GM19023 (cell line): ENCODE measurements around the gene IGIP.

Experiments
- ATAC-seq: cut with Tn5 transposase; IDR thresholded peaks from one replicate; pipeline ENCODE4 v1.9.1; 2021; ENCODE audit warnings: mild to moderate bottlenecking, moderate library complexity; ENCODE audit not compliant: unreplicated experiment

The IGIP gene

DNA sequence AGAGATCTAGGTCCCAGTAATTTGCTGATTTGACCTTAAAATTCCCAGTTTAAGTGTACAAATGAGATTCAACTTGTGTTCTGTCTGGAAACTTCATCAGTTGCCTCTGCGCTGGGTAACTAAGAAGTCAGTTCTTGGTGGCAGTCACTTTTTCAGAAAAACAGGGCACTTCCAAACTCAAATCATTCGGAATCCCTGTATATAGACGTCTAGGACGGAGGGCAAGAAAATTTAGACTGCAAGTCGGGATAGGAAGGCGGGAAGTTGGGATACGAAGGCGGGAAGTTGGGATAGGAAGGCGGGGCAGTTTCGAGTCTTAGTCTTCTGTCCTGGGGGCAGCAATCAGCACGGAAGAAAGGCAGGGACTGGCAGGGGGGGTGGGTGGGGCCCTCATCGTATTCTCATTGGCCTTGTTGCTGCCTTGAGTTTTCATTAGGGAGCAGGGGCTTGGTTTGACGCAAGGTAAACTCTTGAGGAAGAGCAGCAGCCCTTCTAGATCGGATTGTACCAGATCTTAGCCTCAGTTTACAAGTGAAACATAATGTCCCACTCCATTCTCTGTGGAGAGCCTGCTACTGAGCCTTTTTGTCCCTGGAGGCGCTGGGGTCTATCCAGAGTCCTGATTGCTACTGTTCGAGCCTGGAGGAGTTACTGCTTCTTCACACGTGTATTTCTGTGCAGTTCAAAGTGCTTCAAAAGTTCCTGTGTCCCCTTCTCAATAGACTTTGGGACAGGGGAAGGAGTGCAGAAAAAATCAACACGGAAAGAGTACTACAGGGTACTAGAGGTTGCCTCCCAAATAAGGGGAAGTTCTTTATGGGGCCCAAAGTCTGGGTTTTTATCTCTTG is 14.5 kb upstream of the IGIP start:
- no peak for ATAC-seq

DNA sequence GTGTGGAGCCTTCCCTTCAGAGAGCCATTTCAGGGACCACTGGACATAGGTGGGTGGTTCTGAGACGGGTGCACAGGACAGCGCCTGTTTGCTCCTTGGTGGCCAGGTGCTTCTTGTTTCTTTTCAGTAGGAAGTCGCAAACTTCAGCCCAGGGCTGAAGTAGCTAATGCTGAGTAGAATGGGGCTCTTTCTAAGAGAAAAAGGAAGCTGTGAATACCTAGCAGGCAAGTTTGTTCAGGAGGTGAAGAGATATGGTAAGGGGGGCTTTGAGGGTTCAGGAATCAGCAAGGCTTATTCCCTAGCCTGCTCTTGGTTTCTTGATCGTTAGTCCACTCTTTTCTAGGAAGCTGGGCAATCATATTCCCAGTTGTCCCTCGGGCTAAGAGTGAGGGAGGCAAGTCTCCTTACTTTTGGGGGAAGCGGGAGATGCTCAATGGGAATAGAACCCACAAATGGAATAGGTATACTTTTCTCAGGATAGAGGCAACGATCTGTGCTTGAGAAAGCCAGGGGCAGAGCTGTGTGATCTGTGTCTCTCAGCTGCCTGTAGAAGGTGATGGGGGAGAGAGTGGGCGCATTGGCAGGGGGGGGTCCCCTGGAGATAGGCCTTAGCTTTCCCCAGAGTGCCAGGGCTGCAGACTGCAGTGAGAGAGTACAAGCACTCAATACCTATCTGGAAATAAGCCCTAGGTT is 13.7 kb upstream of the IGIP start:
- ATAC-seq, result no peak

DNA sequence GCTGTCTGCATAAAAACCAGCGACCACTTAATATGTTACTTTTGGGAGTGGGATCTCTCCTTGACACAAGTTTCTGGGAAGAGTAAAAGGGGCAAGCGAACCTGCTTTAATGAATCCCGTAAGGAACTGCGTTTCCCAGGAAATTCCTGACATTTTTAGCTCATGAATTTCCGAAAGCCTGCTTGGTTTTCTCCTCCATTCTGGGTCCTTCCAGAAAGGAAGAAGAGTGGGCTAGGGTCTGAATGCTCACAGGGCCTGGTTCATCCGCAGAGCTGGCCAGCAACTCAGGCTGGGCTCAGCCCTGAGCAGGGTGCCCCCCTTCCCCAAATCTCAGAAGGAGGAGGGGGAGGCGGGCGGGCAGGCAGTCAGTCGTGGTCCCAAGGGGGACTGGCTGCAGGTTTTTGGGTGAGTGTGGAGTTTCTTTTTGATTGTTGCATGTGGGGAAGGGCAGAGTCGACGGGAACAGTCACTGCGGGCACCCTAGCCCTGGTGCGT is 13.0 kb upstream of the IGIP start:
- ATAC-seq, result no peak

DNA sequence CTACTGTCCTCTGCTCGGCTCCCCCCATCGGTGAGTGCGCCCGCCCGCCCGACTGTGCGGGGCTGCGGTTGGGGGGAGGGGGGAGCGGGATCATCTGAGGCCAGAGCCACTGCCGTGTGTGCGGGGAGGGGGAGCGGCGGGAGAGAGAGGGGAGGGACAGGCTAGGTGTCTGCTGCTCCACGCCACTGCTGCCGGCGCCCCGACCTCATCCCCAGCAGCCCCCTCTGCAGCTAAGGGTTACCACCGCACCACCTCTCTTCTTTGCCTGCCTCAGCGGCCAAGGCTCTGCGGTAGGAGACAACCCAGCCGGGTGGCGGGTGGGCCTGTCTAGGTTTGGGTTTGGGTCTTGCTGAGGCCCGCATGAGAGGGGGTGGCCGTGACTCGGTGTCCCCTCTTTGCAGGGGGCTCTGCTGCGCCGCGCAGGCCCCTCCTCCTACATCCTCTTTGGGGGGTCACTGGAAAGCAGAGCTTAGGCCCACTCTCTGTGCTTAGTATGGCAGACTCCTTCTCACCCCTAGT is 12.5 kb upstream of the IGIP start:
- ATAC-seq, result no peak

DNA sequence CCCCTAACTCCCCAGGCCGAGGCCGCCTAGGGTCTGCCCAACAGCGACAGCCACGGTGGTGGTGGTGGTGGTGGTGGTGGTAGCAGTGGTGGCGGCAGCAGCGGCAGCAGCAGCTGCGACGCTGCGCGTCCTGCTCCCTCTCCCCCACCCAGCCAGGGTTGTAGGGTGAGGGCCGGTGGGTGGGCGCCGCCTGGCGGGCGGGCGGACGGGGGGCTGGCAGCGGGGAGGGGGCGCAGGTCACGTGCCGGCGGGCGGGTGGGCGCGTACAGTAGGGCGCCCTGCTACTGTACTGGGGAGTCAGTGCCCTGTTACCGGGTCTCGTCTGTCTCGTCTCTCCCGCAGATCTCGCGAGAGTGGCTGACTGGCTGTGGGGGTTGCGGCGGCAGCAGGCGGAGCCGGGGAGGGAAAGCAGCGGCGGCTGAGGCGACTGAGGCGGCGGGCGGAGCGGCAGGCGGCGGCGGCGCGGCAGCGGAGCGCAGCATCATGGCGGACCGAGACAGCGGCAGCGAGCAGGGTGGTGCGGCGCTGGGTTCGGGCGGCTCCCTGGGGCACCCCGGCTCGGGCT is 12.0 kb upstream of the IGIP start, which contains the start of gene PURA:
TSS of gene PURA (plus strand) at position 411 of the 565 bp plus-strand sequence. CDS start at position 484, 73 bp downstream.
- ATAC-seq, result peak; percentile 81

DNA sequence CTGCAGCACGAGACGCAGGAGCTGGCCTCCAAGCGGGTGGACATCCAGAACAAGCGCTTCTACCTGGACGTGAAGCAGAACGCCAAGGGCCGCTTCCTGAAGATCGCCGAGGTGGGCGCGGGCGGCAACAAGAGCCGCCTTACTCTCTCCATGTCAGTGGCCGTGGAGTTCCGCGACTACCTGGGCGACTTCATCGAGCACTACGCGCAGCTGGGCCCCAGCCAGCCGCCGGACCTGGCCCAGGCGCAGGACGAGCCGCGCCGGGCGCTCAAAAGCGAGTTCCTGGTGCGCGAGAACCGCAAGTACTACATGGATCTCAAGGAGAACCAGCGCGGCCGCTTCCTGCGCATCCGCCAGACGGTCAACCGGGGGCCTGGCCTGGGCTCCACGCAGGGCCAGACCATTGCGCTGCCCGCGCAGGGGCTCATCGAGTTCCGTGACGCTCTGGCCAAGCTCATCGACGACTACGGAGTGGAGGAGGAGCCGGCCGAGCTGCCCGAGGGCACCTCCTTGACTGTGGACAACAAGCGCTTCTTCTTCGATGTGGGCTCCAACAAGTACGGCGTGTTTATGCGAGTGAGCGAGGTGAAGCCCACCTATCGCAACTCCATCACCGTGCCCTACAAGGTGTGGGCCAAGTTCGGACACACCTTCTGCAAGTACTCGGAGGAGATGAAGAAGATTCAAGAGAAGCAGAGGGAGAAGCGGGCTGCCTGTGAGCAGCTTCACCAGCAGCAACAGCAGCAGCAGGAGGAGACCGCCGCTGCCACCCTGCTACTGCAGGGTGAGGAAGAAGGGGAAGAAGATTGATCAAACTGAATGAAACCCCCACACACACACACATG is 11.2 kb upstream of the IGIP start:
- peak; percentile 34 for ATAC-seq

DNA sequence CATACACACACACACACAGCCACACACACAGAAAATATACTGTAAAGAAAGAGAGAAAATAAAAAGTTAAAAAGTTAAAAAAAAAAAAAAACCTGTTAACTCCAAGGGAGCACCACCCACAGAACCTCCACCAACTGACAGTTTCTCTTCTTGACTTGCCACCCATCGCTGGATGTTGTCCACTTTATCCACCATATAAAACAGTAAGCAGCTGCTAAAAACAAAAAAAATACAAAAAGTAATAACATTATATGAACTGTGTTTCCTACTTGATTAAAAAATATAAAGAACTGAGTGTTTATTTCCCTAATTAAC is 10.6 kb upstream of the IGIP start:
- no peak for ATAC-seq

DNA sequence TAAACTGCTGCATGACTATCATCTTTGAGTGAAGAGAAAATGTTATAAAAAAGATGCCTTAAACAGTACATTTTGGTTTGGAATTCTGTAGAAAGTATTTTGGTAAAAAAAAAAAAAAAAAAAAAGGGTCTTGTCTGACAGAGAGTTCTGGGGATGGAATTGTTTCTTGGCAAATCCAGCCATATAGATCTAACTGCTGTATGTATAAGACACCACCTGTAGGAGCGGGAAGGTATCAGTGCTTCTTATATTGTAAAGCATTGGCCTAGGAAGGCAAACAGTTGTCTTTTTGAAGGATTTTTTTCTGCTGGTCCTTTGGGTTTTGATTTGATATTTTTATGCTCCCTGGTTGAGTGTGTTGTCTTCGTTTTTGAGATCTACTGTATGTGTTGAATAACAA is 9.0 kb upstream of the IGIP start:
- ATAC-seq, result no peak

DNA sequence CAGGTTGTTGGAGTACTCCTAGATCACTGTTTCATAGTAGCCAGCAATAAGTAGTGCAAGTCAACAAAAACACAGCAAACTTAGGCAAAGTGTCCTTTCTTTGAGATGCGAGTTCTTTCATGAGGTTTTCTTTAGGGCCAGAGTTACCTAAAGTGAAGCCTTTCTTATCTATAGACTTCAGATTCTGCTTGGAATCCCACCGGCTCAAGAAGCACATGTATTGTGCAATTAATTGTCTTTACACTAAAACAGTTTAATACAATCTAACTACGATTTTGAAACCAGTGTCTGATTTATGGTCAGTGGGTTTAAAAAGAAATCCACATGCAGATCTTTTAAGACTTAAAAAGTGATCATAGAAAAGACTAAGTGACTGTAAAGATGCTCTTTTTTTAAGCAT is 8.2 kb upstream of the IGIP start:
- ATAC-seq, result no peak

DNA sequence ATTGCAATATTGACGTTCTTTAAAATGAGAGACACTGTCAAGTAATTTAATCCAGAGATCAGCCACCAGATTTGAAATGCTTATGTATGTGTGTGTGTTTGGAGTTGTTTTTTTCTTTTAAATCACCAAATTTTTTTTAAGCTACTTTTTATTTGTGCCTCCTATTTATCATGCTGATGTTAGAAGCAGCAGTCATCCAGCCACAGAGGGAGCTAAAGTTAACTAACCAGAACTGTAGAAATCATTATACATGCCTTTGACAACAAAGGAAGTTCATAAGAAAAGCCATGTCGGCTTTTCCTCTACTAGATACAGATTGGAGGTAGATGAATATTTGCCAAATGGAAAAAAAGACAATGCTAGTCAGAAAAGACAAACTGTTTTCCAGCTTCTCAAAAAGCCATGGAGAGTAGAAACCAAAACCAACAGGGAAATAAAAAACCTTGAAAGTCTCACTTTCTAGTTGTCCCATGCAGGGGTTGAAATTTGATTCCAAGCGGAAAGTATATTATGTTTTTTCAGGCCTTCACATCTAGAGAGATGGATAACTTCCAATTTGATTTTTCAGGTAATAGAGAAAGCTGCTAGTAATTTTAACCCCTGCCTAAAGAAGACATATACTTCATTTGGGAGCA is 7.3 kb upstream of the IGIP start:
- ATAC-seq, result no peak

DNA sequence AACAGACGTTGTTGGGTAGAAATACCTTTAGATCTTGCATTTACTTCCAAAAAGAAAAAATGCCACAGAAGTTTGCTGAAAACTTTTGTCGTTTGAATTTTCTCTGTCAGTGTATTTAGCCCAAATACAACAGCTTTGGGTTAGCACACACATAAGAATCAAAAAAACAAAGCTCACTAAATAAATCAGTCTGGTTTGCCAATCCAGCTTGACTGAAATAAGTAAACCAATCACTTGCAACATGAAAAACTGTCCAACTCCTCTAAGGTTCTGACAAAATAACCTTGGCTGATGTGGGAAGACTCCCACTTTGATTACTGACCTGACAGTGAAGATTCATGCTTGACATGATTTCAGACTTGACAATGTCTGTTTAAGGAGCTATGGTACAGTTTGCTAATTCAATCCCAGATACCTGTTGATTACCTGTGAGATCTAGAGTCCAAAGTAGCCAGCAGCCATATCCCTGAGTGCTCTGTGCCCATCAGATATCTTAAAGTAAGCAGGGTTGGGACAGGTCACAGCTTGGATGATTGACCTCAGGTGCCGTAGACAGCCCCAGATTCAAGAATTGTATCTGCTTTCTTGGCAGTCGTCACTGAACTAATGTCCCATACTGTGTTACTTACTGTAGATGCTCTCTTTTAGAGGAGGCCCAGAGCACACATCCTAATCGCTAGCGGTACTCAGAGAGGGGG is 727 bp downstream of the IGIP start:
- no peak for ATAC-seq

DNA sequence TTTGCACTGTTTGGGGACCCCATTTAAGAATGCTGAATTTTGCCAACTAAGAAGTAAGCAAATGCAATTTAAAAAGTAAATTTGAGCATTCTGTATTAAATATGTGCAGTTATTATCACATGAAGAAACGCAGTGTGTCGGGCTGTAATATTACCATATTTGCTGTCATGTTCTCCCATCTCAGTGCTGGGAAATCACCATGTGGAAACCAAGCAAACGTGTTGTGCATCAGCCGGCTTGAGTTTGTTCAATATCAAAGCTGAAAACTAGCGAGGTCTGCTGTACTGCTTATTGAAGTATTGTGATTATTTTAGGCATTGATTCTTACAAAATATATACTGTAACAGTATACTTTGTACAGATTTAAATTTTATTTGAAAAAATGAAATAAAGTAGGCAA is 2.6 kb downstream of the IGIP start:
- no peak for ATAC-seq

DNA sequence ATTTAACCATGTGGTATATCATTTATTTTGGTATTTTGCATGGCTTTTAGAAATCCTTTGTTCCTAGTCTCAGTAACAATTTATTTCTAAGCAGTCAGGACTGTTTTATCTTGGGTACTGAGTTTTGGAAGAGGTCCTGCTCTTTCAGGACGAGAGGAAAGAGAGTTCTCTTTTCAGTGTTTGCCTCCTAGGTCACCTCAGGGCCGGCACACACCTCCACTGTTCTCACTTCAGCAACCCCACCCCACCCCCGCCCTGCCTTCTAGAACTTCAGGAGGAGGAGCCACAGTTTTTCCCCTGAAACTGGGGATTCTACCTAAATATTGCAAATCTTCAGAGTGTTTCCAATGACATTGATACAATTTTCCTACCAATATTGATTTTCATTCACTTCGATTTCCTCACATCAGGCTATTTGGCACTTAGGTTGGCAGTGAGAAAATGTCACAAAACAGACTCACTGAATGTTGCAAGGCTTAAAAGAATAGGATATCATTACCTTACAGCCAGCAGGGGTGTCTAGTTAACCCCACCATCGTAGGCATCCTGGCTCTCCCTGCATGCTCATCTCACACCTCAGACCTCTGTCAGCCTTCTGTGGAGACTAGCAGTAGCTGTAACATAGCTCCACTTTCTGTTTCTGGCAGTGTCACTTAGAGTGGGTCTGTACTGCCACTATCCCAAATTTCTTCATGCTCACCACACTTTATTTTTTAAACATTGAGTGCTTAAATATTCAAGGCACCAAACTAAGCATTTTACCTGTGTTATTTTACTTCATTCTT is 5.4 kb downstream of the IGIP start:
- no peak for ATAC-seq

DNA sequence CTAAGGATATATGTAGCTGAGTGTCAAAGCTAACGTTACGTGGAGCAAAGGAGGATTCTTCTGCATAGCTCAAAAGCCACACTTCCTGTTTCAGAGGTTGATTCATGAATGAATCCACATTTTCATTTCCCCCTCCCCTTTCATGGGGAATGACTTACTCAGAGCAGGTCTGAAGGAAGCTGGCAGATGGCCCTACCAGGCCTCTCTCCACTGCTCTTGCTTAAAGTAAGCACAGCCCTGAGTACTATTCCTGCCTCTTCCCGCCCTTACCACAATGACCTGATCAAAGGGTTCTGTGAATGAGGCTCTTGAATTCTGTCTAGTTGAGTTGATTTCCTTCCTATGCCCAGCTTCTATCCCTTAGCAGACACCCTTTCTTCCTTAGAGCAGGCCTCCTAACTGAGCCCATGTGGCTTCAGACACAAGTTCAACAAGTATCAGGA is 6.3 kb downstream of the IGIP start:
- ATAC-seq, result no peak

DNA sequence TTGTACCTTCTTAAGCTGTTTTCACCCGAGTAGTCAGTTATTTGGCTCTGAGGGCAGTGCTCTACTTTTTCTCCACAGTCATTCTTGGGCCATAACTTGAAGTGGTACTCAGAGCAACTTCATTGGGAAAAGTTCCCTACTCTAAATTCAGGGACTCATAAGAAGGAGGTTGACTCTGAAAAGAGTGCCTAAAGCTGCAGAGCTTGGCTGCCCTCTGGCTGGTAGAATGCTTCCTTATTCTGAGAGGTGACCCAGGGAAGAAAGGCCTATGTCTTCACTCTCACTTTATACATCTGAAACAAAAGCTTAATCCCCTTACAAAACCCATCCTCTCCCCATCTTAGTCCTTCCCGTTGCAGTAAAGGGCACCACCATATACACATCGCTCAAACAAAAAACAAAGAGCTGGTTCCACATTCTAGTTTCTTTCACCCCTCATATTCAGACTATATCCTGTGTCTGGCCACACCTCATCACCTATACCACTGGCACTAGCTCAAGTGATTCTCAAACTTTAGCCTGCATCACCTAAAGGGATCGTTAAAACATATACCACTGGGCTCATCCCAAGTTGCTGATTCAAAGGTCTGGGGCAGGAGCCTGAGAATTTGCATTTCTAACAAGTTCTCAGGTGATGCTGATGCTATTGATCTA is 7.9 kb downstream of the IGIP start:
- no peak for ATAC-seq

DNA sequence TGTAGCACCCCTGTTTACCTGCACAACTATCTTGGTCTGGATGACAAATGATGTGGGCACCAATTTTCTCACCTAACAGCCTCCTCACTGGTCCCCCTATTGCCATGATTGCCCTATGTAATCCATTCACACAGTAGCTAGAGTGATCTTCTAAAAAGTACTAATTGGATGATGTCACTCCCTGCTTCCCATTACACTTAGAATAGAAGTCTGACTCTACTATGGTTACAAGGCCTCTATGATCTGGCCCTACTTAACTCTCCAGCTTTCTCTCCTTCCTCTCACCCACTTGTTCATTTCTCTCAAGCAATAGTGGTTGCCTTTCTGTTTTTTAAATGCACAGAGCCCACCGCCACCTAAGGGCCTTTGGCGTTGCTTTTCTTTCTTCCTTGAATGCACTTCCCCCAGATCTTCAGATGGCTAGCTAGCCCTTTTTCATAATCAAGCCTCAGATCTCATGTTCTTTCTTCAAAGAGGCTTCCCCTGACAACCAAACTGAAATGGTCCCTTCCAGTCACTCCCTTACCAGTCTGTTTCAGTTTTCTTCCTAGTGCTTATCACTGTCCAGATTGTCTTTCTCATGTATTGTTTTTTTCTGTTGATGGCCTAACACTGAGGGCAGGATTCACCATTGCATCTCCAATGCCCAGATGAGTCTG is 8.7 kb downstream of the IGIP start:
- ATAC-seq, result no peak

DNA sequence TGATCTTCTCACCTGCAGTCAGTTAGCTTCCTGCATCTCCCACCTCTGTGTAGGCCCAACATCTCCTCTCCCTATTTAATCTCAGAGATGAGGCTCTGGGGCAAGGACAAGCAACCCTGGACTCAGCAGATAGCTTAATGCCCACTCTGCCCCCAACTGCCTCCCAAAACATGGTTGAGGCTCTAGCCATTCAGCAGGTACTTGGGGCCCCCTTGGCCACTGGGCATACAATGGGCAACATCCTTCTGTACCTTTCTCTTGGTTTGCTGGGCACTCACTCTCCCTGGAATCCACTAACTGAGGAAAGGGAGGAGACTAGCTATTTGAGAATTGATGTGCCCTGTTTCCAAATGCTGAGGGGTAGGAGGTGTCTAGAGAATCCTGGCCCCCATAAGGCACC is 9.4 kb downstream of the IGIP start:
- no peak for ATAC-seq

DNA sequence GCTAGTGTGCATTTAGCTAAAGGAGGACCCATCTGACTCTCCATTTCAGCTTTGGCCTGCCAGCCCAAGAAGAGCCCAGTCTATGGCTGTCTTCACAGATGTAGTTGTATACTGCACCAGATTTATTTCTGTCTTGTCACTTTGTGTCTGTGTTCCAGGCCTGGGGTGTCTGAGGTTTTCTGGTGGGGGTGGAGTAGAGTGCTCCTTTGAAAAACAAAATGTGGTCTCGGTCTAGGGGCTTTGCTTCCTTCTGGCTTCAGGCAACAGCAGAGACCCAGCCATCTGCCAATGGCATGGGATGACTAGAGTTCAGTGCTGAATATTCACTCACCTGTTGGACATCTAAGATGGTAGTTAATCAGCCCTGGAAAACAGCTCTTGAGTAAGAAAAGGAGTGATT is 10.9 kb downstream of the IGIP start:
- ATAC-seq, result no peak
